H1 (cell line): ENCODE data around the gene RAD51B. TPM values are rescaled to one million over a fixed set of nuclear protein-coding genes. Genes with fewer than 3 reads are reported as not detected.

Source experiments
- CTCF ChIA-PET: fragments of 300-600 bp; sonication (Branson Sonifier 250); formaldehyde crosslinking; loops from one replicate; lab custom pipeline; 2021; ENCODE audit not compliant: partially characterized antibody; lab: Charles Lee
- POLR2A ChIA-PET: fragments of 300-600 bp; sonication (Branson Sonifier 250); formaldehyde crosslinking; loops from one replicate; lab custom pipeline; 2021; ENCODE audit warnings: inconsistent platforms; ENCODE audit not compliant: partially characterized antibody; lab: Charles Lee
- DNase-seq, 2 experiments: peaks; one replicate each; pipeline versions ENCODE4 v3.0.0 to v3.0.0-alpha.2; 2010 to 2022; ENCODE audit warnings: low spot score in 2 of 2, low read depth in 1 of 2, mixed read lengths in 1 of 2
- FAIRE-seq: peaks from 2 replicates; lab custom pipeline; 2011; peaks lifted over from hg19 to GRCh38; lab: Jason Lieb, UNC
- H2AFZ ChIP-seq: 2 replicates; pipeline ENCODE4 v1.8.1; 2012; ENCODE audit warnings: low read length, inconsistent platforms
- H2AK5ac ChIP-seq: 2 replicates; pipeline ENCODE4 v1.6.1; 2013; ENCODE audit warnings: low read depth, low read length
- H2BK120ac ChIP-seq: replicated peaks from 2 replicates; pipeline ENCODE3; 2013; ENCODE audit warnings: low read depth, low read length, inconsistent platforms
- H2BK12ac ChIP-seq: 2 replicates; pipeline ENCODE4 v1.6.1; 2013; ENCODE audit warnings: low read depth, low read length
- H2BK15ac ChIP-seq: 2 replicates; pipeline ENCODE4 v1.6.1; 2013; ENCODE audit warnings: low read length
- H2BK20ac ChIP-seq: 2 replicates; pipeline ENCODE4 v1.6.1; 2013; ENCODE audit warnings: low read length
- H2BK5ac ChIP-seq: 2 replicates; pipeline ENCODE4 v1.6.1; 2013; ENCODE audit warnings: low read depth, low read length
- H3K14ac ChIP-seq: 2 replicates; pipeline ENCODE4 v1.6.1; 2013; ENCODE audit warnings: inconsistent platforms; ENCODE audit not compliant: insufficient read length
- H3K18ac ChIP-seq: 2 replicates; pipeline ENCODE4 v1.6.1; 2013; ENCODE audit warnings: low read length; ENCODE audit errors: extremely low read depth
- H3K23ac ChIP-seq: 2 replicates; pipeline ENCODE4 v1.6.1; 2013; ENCODE audit warnings: inconsistent platforms; ENCODE audit not compliant: insufficient read length
- H3K23me2 ChIP-seq: 2 replicates; pipeline ENCODE4 v1.6.1; 2013; ENCODE audit warnings: low read depth, low read length
- H3K27ac ChIP-seq: 2 replicates; pipeline ENCODE4 v1.6.1; 2011; ENCODE audit warnings: low read depth, low read length, inconsistent platforms
- H3K27me3 ChIP-seq, 4 experiments: replicated peaks in 1 of 4; 1 replicate in 1 of 4; 2 replicates in 3 of 4; pipeline versions ENCODE4 v1.6.1 to v1.8.1; 2011 to 2013; ENCODE audit warnings: low read length in 3 of 4, mild to moderate bottlenecking in 3 of 4, inconsistent platforms in 2 of 4, mixed read lengths in 2 of 4, moderate library complexity in 1 of 4; ENCODE audit not compliant: control insufficient read depth in 3 of 4, insufficient read depth in 3 of 4; ENCODE audit errors: extremely low read depth in 1 of 4
- H3K36me3 ChIP-seq, 4 experiments: 2 replicates each; pipeline versions ENCODE4 v1.6.1 to v1.8.1; 2011 to 2013; ENCODE audit warnings: mild to moderate bottlenecking in 4 of 4, low read length in 3 of 4, moderate library complexity in 2 of 4, control low read depth in 1 of 4, inconsistent platforms in 1 of 4; ENCODE audit not compliant: insufficient read depth in 4 of 4, control insufficient read depth in 2 of 4
- H3K4ac ChIP-seq: replicated peaks from 2 replicates; pipeline ENCODE3; 2013; ENCODE audit warnings: low read length, low read depth, mixed read lengths, inconsistent platforms; ENCODE audit not compliant: insufficient read length
- H3K4me1 ChIP-seq, 4 experiments: replicated peaks in 1 of 4; 1 replicate in 1 of 4; 2 replicates in 3 of 4; pipeline versions ENCODE4 v1.6.1 to v1.8.1; 2011 to 2013; ENCODE audit warnings: low read length in 3 of 4, inconsistent platforms in 2 of 4, mixed read lengths in 1 of 4; ENCODE audit not compliant: insufficient read depth in 4 of 4, control insufficient read depth in 3 of 4
- H3K4me2 ChIP-seq, 2 experiments: 2 replicates each; pipeline versions ENCODE4 v1.6.1 to v1.8.1; 2011 to 2013; ENCODE audit warnings: low read depth in 2 of 2, low read length in 2 of 2, control low read depth in 1 of 2, inconsistent platforms in 1 of 2, mild to moderate bottlenecking in 1 of 2; ENCODE audit not compliant: insufficient read depth in 1 of 2
- H3K4me3 ChIP-seq, 4 experiments: fragments of 200-600, 300-600 bp in 1 of 4; sonication (generic), shearing (Covaris generic), sonication (Bioruptor Twin) in 1 of 4; 2 replicates each; pipeline versions ENCODE4 v1.5.1 to v1.8.1; 2011 to 2016; ENCODE audit warnings: low read length in 4 of 4, low read depth in 3 of 4, control low read depth in 2 of 4, inconsistent platforms in 2 of 4, mild to moderate bottlenecking in 2 of 4, mixed read lengths in 1 of 4, moderate library complexity in 1 of 4; ENCODE audit not compliant: insufficient read depth in 2 of 4; ENCODE audit errors: extremely low read depth in 1 of 4
- H3K56ac ChIP-seq: replicated peaks from 2 replicates; pipeline ENCODE3; 2013; ENCODE audit warnings: low read depth, mild to moderate bottlenecking, mixed read lengths, low read length, inconsistent platforms; ENCODE audit not compliant: insufficient read length
- H3K79me1 ChIP-seq: 2 replicates; pipeline ENCODE4 v1.6.1; 2013; ENCODE audit warnings: low read depth, low read length, control low read depth
- H3K79me2 ChIP-seq, 2 experiments: 2 replicates each; pipeline versions ENCODE4 v1.6.1 to v1.8.1; 2012 to 2013; ENCODE audit warnings: low read length in 2 of 2, mild to moderate bottlenecking in 2 of 2, inconsistent platforms in 1 of 2; ENCODE audit not compliant: insufficient read depth in 2 of 2, control insufficient read depth in 1 of 2
- H3K9ac ChIP-seq, 4 experiments: replicated peaks in 1 of 4; 1 replicate in 1 of 4; 2 replicates in 3 of 4; pipeline versions ENCODE4 v1.6.1 to v1.8.1; 2011 to 2013; ENCODE audit warnings: low read depth in 3 of 4, low read length in 3 of 4, control low read depth in 2 of 4, mild to moderate bottlenecking in 2 of 4, moderate library complexity in 2 of 4, inconsistent platforms in 1 of 4; ENCODE audit errors: extremely low read depth in 1 of 4
- H3K9me3 ChIP-seq, 2 experiments: 2 replicates each; pipeline versions ENCODE4 v1.6.1 to v1.8.1; 2012 to 2013; ENCODE audit warnings: mild to moderate bottlenecking in 2 of 2, moderate library complexity in 2 of 2, control low read depth in 1 of 2, inconsistent platforms in 1 of 2, low read depth in 1 of 2, low read length in 1 of 2, mixed read lengths in 1 of 2; ENCODE audit not compliant: insufficient read depth in 2 of 2
- H4K20me1 ChIP-seq, 2 experiments: replicated peaks in 1 of 2; 2 replicates each; pipeline versions ENCODE3 to v1.8.1; 2011 to 2013; ENCODE audit warnings: inconsistent platforms in 2 of 2, low read length in 2 of 2, mild to moderate bottlenecking in 1 of 2; ENCODE audit not compliant: insufficient read depth in 2 of 2, control insufficient read depth in 1 of 2
- H4K5ac ChIP-seq: 2 replicates; pipeline ENCODE4 v1.6.1; 2013; ENCODE audit warnings: low read length, low read depth, mixed read lengths, inconsistent platforms; ENCODE audit not compliant: insufficient read length
- H4K8ac ChIP-seq: 2 replicates; pipeline ENCODE4 v1.8.0; 2013; ENCODE audit warnings: mild to moderate bottlenecking, moderate library complexity, low read length, inconsistent platforms; ENCODE audit not compliant: insufficient read depth; ENCODE audit errors: extremely low read depth
- H4K91ac ChIP-seq: replicated peaks from 2 replicates; pipeline ENCODE3; 2013; ENCODE audit warnings: low read length, mixed read lengths, inconsistent platforms; ENCODE audit not compliant: insufficient read length
- ATF2 ChIP-seq: IDR thresholded peaks from 2 replicates; pipeline ENCODE4 v1.6.1; 2012; ENCODE audit warnings: low read length, inconsistent platforms
- CEBPB ChIP-seq: IDR thresholded peaks from 2 replicates; pipeline ENCODE4 v1.6.1; 2012; ENCODE audit warnings: low read depth, low read length
- CREB1 ChIP-seq: IDR thresholded peaks from 2 replicates; pipeline ENCODE4 v1.6.1; 2012; ENCODE audit warnings: inconsistent platforms
- EZH2 ChIP-seq: fragments of 200-600 bp; sonication (generic); IDR thresholded peaks from 2 replicates; pipeline ENCODE4 v1.7.1; 2012; ENCODE audit warnings: low read depth, mild to moderate bottlenecking, moderate library complexity, low read length, inconsistent platforms; ENCODE audit not compliant: severe bottlenecking
- HDAC6 ChIP-seq: IDR thresholded peaks from one replicate; pipeline ENCODE4 v1.7.1; 2012; ENCODE audit warnings: low read depth, mild to moderate bottlenecking, inconsistent platforms, low read length, moderate library complexity
- SAP30 ChIP-seq: fragments of 300-600 bp; sonication (generic); IDR thresholded peaks from 2 replicates; pipeline ENCODE4 v1.7.1; 2012; ENCODE audit warnings: low read length, moderate library complexity, mild to moderate bottlenecking, inconsistent platforms; ENCODE audit not compliant: insufficient read depth, insufficient replicate concordance
- TAF7 ChIP-seq: optimal IDR thresholded peaks from 2 replicates; pipeline ENCODE3; 2011; ENCODE audit warnings: low read depth, mild to moderate bottlenecking, inconsistent platforms, low read length, moderate library complexity, borderline replicate concordance
- USF2 ChIP-seq: IDR thresholded peaks from 2 replicates; pipeline ENCODE4 v1.6.1; 2011; ENCODE audit warnings: low read length, improper control_type of control experiment
- WGBS, 2 experiments: shearing (Covaris generic) in 1 of 2; methylation state at CpG; one replicate each; pipeline versions ENCODE4 v1.1.6 to v1.1.7; 2013 to 2015; ENCODE audit warnings: low lambda C conversion rate in 2 of 2, mixed read lengths in 2 of 2, inconsistent platforms in 1 of 2, low coverage in 1 of 2, missing lambda C conversion rate in 1 of 2; ENCODE audit not compliant: insufficient replicate concordance in 2 of 2, insufficient coverage in 1 of 2, insufficient read length in 1 of 2; ENCODE audit errors: extremely low coverage in 1 of 2, missing lambda C conversion rate in 1 of 2; 5-methylcytosine and 5-hydroxymethylcytosine counted together
- polyA plus RNA-seq, 7 experiments: library from polyadenylated mRNA; depleted of rRNA in 3 of 7; stranded (reverse) in 5 of 7; unstranded in 2 of 7; fragments of >200 nt in 5 of 7; fragments of 200-250 nt in 2 of 7; gene quantifications; 1 replicate in 5 of 7; 2 replicates in 1 of 7; 4 replicates in 1 of 7; pipeline versions ENCODE4 v1.2.1 to v1.2.3, GENCODE V29; 2011 to 2013; ENCODE audit warnings: missing spikeins in 2 of 7, mixed read lengths in 2 of 7
- total RNA-seq: library from RNA; stranded (reverse); fragmentation: NEBNext Ultra II Directional; extraction: Animal tissue kit (Norgen Biotek cat#: 25700); gene quantifications from 2 replicates; pipeline ENCODE4 v1.2.1, GENCODE V29; 2021

The RAD51B gene
- total and polyA plus RNA-seq, 2 of the 8 experiments (the other 6 are each of a cell fraction or from before 2014, with no cell fraction given) = 3.9 to 14.9 TPM

GRCh38 chr14:68418174-68419118, 598.9 kb downstream of the RAD51B start:
- H3K27me3 ChIP-seq = no peaks in the 10 kb centered on the region; a peak in 1 of 7 replicates
- H3K4me2 ChIP-seq = no peak overlapping the region
- H2BK120ac ChIP-seq = no peak overlapping the region
- H4K91ac ChIP-seq = no peak overlapping the region
- peaks cover 0 to 4% (median 0%) of the 10 kb centered on the region in 4 experiments; a peak in 1 of 7 replicates for H3K4me1 ChIP-seq
- ChIA-PET CTCF (interaction anchor here (1.0 kb wide), 2 partner anchors 300 to 484 kb away, joined by 3 read pairs; no protein-coding TSS in a partner anchor), POLR2A (interaction anchor here (2.6 kb wide), 1 partner anchor 375 kb away, joined by 6 read pairs; the partner anchor contains the start of gene ZFP36L1)
- no peaks in the 10 kb centered on the region for H3K79me1 ChIP-seq
- no peak overlapping the region for H2BK5ac ChIP-seq
- no peak overlapping the region for H2AFZ ChIP-seq
- no peak overlapping the region for H3K14ac ChIP-seq
- no peak overlapping the region for H3K4ac ChIP-seq
- no peak overlapping the region for H3K27ac ChIP-seq
- no peak overlapping the region for H3K9ac ChIP-seq
- no peak overlapping the region for H4K8ac ChIP-seq
- H2BK20ac ChIP-seq = no peak overlapping the region
- H3K56ac ChIP-seq = no peak overlapping the region
- no peak overlapping the region for H2BK12ac ChIP-seq
- H3K23ac ChIP-seq = no peak overlapping the region
- no peak overlapping the region for H4K5ac ChIP-seq
- FAIRE-seq (no peak), DNase-seq (no peak)
- H3K9me3 ChIP-seq = no peaks in the 10 kb centered on the region
- no peak overlapping the region for H2BK15ac ChIP-seq
- H3K18ac ChIP-seq = no peak overlapping the region
- H3K23me2 ChIP-seq = no peaks in the 10 kb centered on the region
- no peaks in the 10 kb centered on the region for H3K79me2 ChIP-seq
- H3K4me3 ChIP-seq = no peak overlapping the region
- no peak overlapping the region for H2AK5ac ChIP-seq
- no peaks in the 10 kb centered on the region for H4K20me1 ChIP-seq
- H3K36me3 ChIP-seq = no peaks in the 10 kb centered on the region
- 79% methylated on average over 3 of the region's 3 CpGs; no CpG with 5 or more reads in 1 of the 2 experiments for WGBS, 2 experiments
- no peak for TF ChIP-seq CREB1
- TF ChIP-seq HDAC6 = no peak
- TF ChIP-seq TAF7 = no peak
- TF ChIP-seq SAP30 = no peak
- no peak for TF ChIP-seq CEBPB
- TF ChIP-seq EZH2 = no peak
- TF ChIP-seq USF2 = no peak
- TF ChIP-seq ATF2 = no peak
